PFSK-1 (cell line): ENCODE results near the gene ARPC4.

Experiments
- FOXP2 ChIP-seq: optimal IDR thresholded peaks from 2 replicates; pipeline ENCODE3; 2011; ENCODE audit warnings: borderline replicate concordance, control low read depth, inconsistent platforms; ENCODE audit not compliant: insufficient read depth; ENCODE audit errors: extremely low read length, extremely low read depth
- POLR2AphosphoS5 ChIP-seq: IDR thresholded peaks from 2 replicates; pipeline ENCODE4 v1.6.1; 2012; ENCODE audit warnings: low read depth, mild to moderate bottlenecking, control low read depth, low read length, moderate library complexity
- SIN3A ChIP-seq: IDR thresholded peaks from 2 replicates; pipeline ENCODE4 v1.6.1; 2012; ENCODE audit warnings: mild to moderate bottlenecking, low read length, moderate library complexity, borderline replicate concordance; ENCODE audit not compliant: insufficient read depth
- TF ChIP-seq, protein P1 (sequence below), 2 experiments: IDR thresholded peaks; 2 replicates each; pipeline versions ENCODE4 v1.6.1 to v1.8.0; 2011 to 2012; ENCODE audit warnings: low read depth in 2 of 2, low read length in 2 of 2, control low read depth in 1 of 2, inconsistent platforms in 1 of 2, mild to moderate bottlenecking in 1 of 2, moderate library complexity in 1 of 2; ENCODE audit not compliant: insufficient read depth in 1 of 2

DNA sequence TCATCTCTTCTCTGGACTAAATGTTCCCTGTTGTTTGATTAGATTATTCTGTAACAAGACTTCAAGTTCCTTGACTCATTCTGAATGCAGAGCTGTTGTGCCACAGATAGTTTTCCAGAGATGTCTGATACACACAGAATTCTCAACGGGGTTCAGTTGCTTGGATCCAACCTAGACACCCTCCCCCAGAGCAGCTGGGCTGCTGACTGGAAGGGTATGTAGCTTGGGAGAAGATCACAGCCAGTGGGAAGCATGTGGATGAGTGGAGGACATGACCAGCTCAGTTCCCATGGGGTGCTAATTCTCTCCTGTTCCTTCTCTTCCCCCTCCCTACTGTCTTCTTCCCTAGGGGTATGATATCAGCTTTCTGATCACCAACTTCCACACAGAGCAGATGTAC lies 10.6 kb downstream of the ARPC4 start:
- TF ChIP-seq, protein P1, sequence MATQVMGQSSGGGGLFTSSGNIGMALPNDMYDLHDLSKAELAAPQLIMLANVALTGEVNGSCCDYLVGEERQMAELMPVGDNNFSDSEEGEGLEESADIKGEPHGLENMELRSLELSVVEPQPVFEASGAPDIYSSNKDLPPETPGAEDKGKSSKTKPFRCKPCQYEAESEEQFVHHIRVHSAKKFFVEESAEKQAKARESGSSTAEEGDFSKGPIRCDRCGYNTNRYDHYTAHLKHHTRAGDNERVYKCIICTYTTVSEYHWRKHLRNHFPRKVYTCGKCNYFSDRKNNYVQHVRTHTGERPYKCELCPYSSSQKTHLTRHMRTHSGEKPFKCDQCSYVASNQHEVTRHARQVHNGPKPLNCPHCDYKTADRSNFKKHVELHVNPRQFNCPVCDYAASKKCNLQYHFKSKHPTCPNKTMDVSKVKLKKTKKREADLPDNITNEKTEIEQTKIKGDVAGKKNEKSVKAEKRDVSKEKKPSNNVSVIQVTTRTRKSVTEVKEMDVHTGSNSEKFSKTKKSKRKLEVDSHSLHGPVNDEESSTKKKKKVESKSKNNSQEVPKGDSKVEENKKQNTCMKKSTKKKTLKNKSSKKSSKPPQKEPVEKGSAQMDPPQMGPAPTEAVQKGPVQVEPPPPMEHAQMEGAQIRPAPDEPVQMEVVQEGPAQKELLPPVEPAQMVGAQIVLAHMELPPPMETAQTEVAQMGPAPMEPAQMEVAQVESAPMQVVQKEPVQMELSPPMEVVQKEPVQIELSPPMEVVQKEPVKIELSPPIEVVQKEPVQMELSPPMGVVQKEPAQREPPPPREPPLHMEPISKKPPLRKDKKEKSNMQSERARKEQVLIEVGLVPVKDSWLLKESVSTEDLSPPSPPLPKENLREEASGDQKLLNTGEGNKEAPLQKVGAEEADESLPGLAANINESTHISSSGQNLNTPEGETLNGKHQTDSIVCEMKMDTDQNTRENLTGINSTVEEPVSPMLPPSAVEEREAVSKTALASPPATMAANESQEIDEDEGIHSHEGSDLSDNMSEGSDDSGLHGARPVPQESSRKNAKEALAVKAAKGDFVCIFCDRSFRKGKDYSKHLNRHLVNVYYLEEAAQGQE (IDR thresholded peaks at IDR 0.05; ENCODE audit: insufficient read depth in 1 of 2, low read depth in 2 of 2, low read length in 2 of 2): no peak
- TF ChIP-seq POLR2AphosphoS5 (no peak), FOXP2 (no peak), SIN3A (no peak)
